Left ventricle myocardium inferior (tissue), 1 donor: Measurements from ENCODE around the gene HOXD8. TPM values are rescaled to one million over a fixed set of nuclear protein-coding genes. Genes with fewer than 3 reads are reported as not detected.

Experiments used
- DNase-seq: peaks from one replicate; pipeline ENCODE4 v3.0.0-alpha.2; 2020
- H3K27ac ChIP-seq: fragments of 200-600 bp; replicated peaks from 2 replicates; pipeline ENCODE4 v1.8.0; 2021
- H3K27me3 ChIP-seq: fragments of 200-600 bp; 2 replicates; pipeline ENCODE4 v1.8.0; 2021; ENCODE audit warnings: low read depth
- H3K36me3 ChIP-seq: fragments of 200-600 bp; 2 replicates; pipeline ENCODE4 v1.8.0; 2021
- H3K4me1 ChIP-seq: fragments of 200-600 bp; 2 replicates; pipeline ENCODE4 v1.8.0; 2021
- H3K4me3 ChIP-seq: fragments of 200-600 bp; 2 replicates; pipeline ENCODE4 v1.8.0; 2021; ENCODE audit warnings: mild to moderate bottlenecking, moderate library complexity
- H3K9me3 ChIP-seq: fragments of 200-600 bp; replicated peaks from 2 replicates; pipeline ENCODE4 v1.8.0; 2021
- intact Hi-C: fragments of 100-400 bp; cut with micrococcal nuclease; formaldehyde crosslinking; loops from one replicate; pipeline ENCODE4 v1.11.0; 2022
- long read RNA-seq: library from polyadenylated mRNA; unstranded; transcript quantifications from one replicate; pipeline ENCODE4 v2.0.0, GENCODE V29; 2021
- total RNA-seq: library from RNA; stranded (reverse); fragmentation: NEBNext Ultra II Directional; extraction: Animal tissue kit (Norgen Biotek cat#: 25700); gene quantifications from one replicate; pipeline ENCODE4 v1.2.1, GENCODE V29; 2021
- TF ChIP-seq, protein P1 (sequence below): fragments of 200-600 bp; IDR thresholded peaks from 2 replicates; pipeline ENCODE4 v1.8.0; 2021; ENCODE audit warnings: antibody characterized with exemption, mild to moderate bottlenecking, borderline replicate concordance
- donor health status: DM: no; HTN: yes; CAD: no; lungs with severe emphysema.

The HOXD8 gene
- total RNA-seq: 0.14 TPM
- long read RNA-seq: 0 reads

DNA sequence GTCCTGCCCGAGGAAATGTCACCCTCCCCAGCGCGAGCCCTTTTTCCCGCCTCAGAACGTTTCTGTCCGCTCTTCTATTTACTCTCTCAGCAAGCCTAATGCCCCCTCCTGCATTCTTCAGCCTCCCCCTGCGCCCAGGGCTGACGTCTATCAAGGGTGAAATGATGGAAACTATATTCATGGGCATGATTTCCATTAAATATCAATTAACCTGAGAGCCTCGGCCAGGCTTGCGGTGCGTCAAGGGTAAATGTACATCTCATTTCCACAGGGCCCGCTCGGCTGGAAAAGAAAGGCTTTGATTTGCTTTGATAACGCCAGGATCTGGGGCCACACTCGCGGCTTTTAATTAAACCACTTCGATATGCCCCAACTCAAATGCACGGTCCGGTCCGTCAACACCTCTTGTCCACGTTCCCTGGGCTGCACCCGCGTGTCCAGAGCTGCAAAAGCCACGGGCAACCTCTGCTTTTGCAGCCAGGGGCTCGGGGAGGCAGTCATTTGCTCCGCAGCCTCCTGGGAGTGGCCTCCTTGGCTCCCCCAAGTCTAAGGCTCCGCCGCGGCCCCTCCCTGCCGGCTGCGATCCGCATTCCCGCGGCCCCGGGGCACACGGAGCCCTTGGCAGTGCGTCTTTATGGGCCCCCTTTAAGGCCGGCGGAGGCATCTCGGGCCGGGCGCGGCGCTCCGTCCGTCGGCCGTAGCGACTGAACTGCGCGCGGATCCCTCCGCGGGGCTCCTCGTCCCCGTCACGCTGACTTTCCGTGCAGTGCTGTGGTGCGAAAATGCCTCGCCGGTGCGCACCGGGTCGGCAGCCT, at the start of gene HOXD8:
Gene HOXD8, plus strand, starts transcription at position 724 of the 815 bp plus-strand sequence. CDS start 662 bp downstream, outside the sequence.
- intact Hi-C loops: no loop called here
- DNase-seq: no peak
- Histone ChIP-seq H3K4me1 (peaks cover 25% of the 10 kb centered on the region), H3K27me3 (peaks cover 99% of the 10 kb centered on the region), H3K27ac (peak within 1 kb of the TSS; percentile 77), H3K9me3 (no peaks in the 10 kb centered on the region), H3K4me3 (peak within 1 kb of the TSS; percentile 62), H3K36me3 (no peaks in the 10 kb centered on the region)
- TF ChIP-seq, protein P1, sequence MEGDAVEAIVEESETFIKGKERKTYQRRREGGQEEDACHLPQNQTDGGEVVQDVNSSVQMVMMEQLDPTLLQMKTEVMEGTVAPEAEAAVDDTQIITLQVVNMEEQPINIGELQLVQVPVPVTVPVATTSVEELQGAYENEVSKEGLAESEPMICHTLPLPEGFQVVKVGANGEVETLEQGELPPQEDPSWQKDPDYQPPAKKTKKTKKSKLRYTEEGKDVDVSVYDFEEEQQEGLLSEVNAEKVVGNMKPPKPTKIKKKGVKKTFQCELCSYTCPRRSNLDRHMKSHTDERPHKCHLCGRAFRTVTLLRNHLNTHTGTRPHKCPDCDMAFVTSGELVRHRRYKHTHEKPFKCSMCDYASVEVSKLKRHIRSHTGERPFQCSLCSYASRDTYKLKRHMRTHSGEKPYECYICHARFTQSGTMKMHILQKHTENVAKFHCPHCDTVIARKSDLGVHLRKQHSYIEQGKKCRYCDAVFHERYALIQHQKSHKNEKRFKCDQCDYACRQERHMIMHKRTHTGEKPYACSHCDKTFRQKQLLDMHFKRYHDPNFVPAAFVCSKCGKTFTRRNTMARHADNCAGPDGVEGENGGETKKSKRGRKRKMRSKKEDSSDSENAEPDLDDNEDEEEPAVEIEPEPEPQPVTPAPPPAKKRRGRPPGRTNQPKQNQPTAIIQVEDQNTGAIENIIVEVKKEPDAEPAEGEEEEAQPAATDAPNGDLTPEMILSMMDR: no peak

DNA sequence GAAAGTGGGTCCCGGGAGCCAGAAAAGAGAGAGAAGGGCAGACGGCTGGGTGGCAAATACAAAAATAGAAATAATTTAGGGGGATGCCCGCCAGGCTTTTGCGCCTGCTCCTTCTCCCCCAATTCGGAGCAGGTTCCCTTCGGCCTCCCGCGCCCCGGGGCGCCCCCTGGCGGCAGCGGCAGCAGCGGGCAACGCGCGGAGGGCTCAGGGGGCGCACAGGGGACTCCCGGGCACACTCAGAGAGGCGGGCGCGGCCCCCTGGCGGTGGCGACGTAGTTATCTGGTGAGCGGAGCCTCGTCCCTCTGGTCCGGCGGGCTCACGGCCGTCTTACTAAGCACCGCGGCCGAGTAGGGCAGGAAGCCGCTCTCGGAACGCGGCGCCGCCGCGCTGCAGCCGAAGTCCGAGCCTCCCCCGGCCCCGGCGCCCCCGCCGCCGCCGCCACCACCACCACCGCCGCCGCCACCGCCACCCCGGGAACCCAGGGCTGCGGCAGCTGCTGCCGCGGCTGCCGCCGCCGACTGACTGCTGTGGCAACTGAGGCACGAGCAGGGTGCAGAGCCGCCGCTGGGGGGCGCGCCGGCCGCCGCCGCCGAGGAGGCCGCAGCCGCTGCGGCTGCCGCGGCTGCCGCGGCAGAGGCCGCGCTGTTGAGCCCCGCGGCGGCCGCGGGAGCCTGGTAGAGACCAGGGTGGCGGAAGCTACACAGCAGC, 49.5 kb upstream of the HOXD8 start:
- intact Hi-C loops: no loop called here

DNA sequence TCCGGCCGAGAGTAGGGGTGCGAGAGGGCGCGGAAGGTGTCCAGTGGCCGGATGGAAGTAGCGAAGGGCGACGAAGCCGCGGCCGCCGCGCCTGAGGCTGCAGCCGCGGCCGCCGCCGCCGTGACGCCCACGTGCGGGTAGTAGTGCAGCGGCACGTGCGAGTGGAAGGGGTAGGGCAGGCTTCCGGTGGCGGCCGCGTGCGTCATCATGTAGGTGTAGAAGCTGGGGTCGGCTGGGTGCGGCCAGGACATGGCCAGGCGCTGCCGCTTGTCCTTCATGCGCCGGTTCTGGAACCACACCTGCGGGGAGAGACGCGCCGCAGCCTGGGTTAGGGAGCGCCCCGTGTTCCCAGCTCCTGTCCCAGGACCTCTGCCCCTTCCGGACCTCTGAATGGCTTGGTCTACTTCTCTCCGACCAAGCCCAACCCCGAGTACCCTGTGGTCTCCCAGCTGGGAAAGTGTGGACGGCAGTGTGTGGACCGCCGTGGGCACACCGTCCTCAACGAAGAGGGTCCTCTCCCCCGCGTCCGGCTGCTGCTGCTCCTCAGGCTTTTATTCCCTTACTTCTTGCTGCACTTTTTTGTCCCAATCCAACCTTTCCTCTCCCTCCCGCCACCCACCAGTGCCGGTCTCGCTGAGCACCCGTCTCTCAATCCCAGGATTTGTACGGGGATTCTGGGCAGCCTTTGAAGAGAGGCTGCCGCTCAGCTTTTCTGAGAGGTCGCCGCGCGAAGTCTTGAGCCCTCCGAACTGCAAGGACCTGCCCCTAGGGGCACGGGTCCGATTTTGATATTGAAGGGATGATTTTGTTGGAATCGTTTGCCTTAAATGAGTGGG, 48.7 kb upstream of the HOXD8 start:
- intact Hi-C loops: no loop called here
- peaks cover 47% of the 10 kb centered on the region for H3K4me1 ChIP-seq
- no peak overlapping the region for H3K27ac ChIP-seq
- H3K9me3 ChIP-seq: peaks cover 6% of the 10 kb centered on the region
- peak overlapping the region; percentile 50 for H3K4me3 ChIP-seq
- TF ChIP-seq, protein P1: no peak
- no peak for DNase-seq
- H3K27me3 ChIP-seq: peaks cover 100% of the 10 kb centered on the region
- H3K36me3 ChIP-seq: no peaks in the 10 kb centered on the region

More for the DNA sequence above, 49.5 kb upstream of the HOXD8 start:
- Histone ChIP-seq H3K27ac (no peak overlapping the region), H3K4me3 (peak overlapping the region; percentile 50), H3K9me3 (peaks cover 6% of the 10 kb centered on the region), H3K36me3 (no peaks in the 10 kb centered on the region), H3K27me3 (peaks cover 100% of the 10 kb centered on the region), H3K4me1 (peaks cover 39% of the 10 kb centered on the region)
- TF ChIP-seq, protein P1: peak; percentile 69
- DNase-seq: no peak

DNA sequence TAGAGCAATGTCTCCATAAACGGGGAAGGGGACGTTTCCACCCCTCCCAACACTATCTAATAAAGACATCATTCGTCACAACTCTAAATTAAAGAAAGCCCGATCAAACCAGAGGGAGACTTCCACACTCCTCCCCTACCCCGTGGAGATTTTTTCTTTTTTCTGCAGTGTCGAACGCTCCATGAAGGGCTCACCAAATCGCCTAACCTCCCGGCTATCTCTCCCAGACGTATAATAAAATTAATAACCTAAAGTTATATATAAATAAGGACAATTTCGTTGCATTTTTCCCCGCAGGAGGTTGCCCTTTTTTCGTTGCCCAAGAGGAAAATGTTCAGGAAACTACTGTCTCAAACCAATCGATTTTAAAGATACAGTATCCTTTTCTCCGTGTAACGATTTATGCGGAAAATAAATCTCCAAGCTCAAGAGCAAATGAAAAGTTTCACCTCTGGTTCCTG, 48.1 kb upstream of the HOXD8 start:
- TF ChIP-seq, protein P1: no peak
- intact Hi-C loops: no loop called here
- Histone ChIP-seq H3K36me3 (no peaks in the 10 kb centered on the region), H3K9me3 (peaks cover 6% of the 10 kb centered on the region), H3K27me3 (peaks cover 100% of the 10 kb centered on the region), H3K4me3 (no peak overlapping the region), H3K27ac (no peak overlapping the region), H3K4me1 (peaks cover 53% of the 10 kb centered on the region)
- no peak for DNase-seq
